ENCODE data around the gene HTR3D.

DNA sequence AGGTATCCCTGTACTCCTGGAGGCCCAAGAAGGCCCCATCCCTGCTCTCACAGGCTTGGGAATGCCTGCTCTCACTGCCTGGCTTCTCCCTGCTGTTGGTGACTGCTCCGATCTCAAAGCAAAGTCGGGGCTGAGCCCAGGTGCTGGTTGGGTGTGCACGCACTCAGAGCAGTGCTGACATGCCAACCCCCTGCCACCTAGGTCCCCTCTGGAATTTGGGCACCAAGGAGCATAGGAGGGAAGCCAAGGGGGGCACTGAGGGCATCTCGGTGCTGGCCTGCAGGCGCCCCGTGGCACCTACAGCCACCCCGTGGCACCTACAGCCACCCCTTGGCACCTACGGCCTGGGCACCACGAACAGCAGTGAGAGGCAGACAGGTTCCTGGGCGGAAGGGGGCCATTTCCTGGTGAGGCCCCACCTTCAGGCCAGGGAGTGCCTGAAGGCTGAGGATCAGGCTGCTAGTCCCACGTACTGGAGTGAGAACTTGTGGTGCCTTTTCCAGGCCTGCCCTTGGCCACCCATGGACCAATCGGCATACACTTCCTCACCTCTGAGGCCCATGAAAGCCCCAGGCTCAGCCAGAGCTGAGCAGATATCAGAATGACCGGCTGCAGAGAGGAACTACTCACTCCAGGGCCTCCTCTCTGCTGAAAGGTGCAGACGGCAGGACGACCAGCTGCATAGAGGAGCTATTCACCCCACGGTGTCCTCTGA is 49.7 kb downstream of the HTR3D start:
- TF ChIP-seq, protein P1, sequence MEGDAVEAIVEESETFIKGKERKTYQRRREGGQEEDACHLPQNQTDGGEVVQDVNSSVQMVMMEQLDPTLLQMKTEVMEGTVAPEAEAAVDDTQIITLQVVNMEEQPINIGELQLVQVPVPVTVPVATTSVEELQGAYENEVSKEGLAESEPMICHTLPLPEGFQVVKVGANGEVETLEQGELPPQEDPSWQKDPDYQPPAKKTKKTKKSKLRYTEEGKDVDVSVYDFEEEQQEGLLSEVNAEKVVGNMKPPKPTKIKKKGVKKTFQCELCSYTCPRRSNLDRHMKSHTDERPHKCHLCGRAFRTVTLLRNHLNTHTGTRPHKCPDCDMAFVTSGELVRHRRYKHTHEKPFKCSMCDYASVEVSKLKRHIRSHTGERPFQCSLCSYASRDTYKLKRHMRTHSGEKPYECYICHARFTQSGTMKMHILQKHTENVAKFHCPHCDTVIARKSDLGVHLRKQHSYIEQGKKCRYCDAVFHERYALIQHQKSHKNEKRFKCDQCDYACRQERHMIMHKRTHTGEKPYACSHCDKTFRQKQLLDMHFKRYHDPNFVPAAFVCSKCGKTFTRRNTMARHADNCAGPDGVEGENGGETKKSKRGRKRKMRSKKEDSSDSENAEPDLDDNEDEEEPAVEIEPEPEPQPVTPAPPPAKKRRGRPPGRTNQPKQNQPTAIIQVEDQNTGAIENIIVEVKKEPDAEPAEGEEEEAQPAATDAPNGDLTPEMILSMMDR (IDR thresholded peaks at IDR 0.05): no peak
- TF ChIP-seq EP300 (IDR thresholded peaks at IDR 0.05): no peak
- no peak for TF ChIP-seq POLR2A (IDR thresholded peaks at IDR 0.05)
